ENCODE data around the gene GOLGA7B.

DNA sequence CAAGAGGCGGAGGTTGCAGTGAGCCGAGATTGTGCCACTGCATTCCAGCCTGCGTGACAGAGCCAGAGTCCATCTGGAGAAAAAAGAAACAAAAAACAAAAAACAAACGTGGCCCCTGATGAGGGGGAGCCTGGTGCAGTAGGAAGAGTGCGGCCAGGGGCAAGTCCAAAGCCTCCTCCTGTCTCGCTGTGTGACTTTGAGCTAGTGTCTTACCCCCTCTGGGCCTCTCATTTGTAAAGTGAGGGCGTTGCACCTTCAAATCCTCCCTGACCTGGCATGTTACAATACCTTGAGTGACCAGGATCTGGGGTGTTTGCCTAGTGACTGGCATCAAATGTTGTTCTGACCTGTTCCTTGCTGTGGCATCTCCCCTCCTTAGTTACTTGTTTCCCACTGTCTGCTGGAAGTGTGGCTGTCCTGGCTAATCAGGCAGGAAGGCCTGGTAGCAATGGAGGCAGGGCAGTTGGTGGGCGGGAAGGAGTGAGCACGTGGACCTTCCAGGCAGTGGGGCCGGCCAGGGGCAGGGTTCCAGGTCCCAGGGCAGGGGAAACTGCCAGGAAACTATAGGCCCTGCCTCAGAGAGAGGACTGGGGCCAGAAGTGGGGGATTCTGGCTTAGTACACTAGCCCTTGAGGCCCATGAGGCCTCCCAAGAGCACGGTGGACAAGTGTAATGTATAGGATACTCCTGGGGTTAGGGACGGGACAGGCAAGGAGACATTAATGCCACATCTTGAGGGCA is 24.5 kb upstream of the GOLGA7B start:
- TF ChIP-seq, protein P1, sequence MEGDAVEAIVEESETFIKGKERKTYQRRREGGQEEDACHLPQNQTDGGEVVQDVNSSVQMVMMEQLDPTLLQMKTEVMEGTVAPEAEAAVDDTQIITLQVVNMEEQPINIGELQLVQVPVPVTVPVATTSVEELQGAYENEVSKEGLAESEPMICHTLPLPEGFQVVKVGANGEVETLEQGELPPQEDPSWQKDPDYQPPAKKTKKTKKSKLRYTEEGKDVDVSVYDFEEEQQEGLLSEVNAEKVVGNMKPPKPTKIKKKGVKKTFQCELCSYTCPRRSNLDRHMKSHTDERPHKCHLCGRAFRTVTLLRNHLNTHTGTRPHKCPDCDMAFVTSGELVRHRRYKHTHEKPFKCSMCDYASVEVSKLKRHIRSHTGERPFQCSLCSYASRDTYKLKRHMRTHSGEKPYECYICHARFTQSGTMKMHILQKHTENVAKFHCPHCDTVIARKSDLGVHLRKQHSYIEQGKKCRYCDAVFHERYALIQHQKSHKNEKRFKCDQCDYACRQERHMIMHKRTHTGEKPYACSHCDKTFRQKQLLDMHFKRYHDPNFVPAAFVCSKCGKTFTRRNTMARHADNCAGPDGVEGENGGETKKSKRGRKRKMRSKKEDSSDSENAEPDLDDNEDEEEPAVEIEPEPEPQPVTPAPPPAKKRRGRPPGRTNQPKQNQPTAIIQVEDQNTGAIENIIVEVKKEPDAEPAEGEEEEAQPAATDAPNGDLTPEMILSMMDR (IDR thresholded peaks at IDR 0.05; ENCODE audit: low read depth, low read length) = no peak
- no peak for TF ChIP-seq EZH2phosphoT487 (IDR thresholded peaks at IDR 0.05; ENCODE audit: low read depth)
